B cell (primary cell): ENCODE results near the gene MAEA. TPM values are rescaled to one million over a fixed set of nuclear protein-coding genes. Genes with fewer than 3 reads are reported as not detected.
"Not testable (repeated sequence)": the region's sequence is repeated elsewhere in the genome, so short reads cannot be mapped to it uniquely, and the experiment has no call there.

Experiments
- ATAC-seq: fragments of 200-7000 bp; cut with Tn5 transposase; one replicate; pipeline ENCODE4 v1.10.0; 2021; ENCODE audit warnings: low read depth, mild to moderate bottlenecking, moderate number of reproducible peaks, moderate library complexity
- CTCF ChIA-PET: fragments of 350-600 bp; sonication (Branson Sonifier 250); formaldehyde crosslinking; loops from one replicate; lab custom pipeline; 2021; ENCODE audit warnings: antibody characterized with exemption, inconsistent platforms; lab: Charles Lee
- POLR2A ChIA-PET: fragments of 350-600 bp; sonication (Branson Sonifier 250); formaldehyde crosslinking; loops from one replicate; lab custom pipeline; 2021; ENCODE audit warnings: antibody characterized with exemption; lab: Charles Lee
- DNase-seq: peaks from one replicate; pipeline ENCODE4 v3.0.0; 2013
- H2AFZ ChIP-seq: 2 replicates; pipeline ENCODE4 v1.6.1; 2012; ENCODE audit warnings: mild to moderate bottlenecking, low read depth, low read length; ENCODE audit not compliant: insufficient read depth, poor library complexity, severe bottlenecking
- H3K27ac ChIP-seq, 2 donors: 1 replicate in 1 of 2; 2 replicates in 1 of 2; pipeline ENCODE4 v1.5.1; 2012 to 2013; ENCODE audit warnings: low read length in 2 of 2, mild to moderate bottlenecking in 2 of 2, moderate library complexity in 1 of 2
- H3K27me3 ChIP-seq, 4 experiments: fragments of 200-600 bp in 1 of 4; sonication (generic) in 1 of 4; replicated peaks in 1 of 4; 1 replicate in 2 of 4; 2 replicates in 2 of 4; pipeline versions ENCODE4 v1.6.1 to v1.7.0; 2013 to 2016; ENCODE audit warnings: low read length in 3 of 4, mild to moderate bottlenecking in 2 of 4, mixed read lengths in 1 of 4, moderate library complexity in 1 of 4; ENCODE audit not compliant: insufficient read depth in 4 of 4, control insufficient read depth in 3 of 4; ENCODE audit errors: control extremely low read depth in 1 of 4
- H3K36me3 ChIP-seq, 2 experiments: replicated peaks in 1 of 2; 1 replicate in 1 of 2; 2 replicates in 1 of 2; pipeline versions ENCODE4 v1.6.1 to v1.7.1; 2013; ENCODE audit warnings: low read length in 1 of 2; ENCODE audit not compliant: insufficient read depth in 2 of 2, control insufficient read depth in 1 of 2; ENCODE audit errors: control extremely low read depth in 1 of 2, extremely low read depth in 1 of 2
- H3K4me1 ChIP-seq, 2 donors: fragments of 200-600 bp in 1 of 2; sonication (generic) in 1 of 2; 1 replicate in 1 of 2; 2 replicates in 1 of 2; pipeline versions ENCODE4 v1.5.1 to v1.6.1; 2013 to 2017; ENCODE audit warnings: low read length in 2 of 2; ENCODE audit not compliant: control insufficient read depth in 2 of 2, insufficient read depth in 2 of 2
- H3K4me2 ChIP-seq: replicated peaks from 2 replicates; pipeline ENCODE3; 2012; ENCODE audit warnings: mild to moderate bottlenecking, low read depth, low read length; ENCODE audit not compliant: poor library complexity, severe bottlenecking
- H3K4me3 ChIP-seq, 5 experiments: fragments of 200-600 bp in 1 of 5; sonication (generic) in 1 of 5; 1 replicate in 3 of 5; 2 replicates in 2 of 5; pipeline versions ENCODE4 v1.5.1 to v1.7.0; 2011 to 2016; ENCODE audit warnings: low read length in 4 of 5, mild to moderate bottlenecking in 4 of 5, low read depth in 2 of 5, control low read depth in 1 of 5, moderate library complexity in 1 of 5; ENCODE audit not compliant: insufficient read depth in 1 of 5; ENCODE audit errors: control extremely low read depth in 1 of 5, extremely low read depth in 1 of 5
- H3K79me2 ChIP-seq: fragments of 200-600 bp; sonication (generic); one replicate; pipeline ENCODE4 v1.6.0; 2016; ENCODE audit warnings: low read length; ENCODE audit not compliant: control insufficient read depth, insufficient read depth
- H3K9ac ChIP-seq: fragments of 200-600 bp; sonication (generic); 2 replicates; pipeline ENCODE4 v1.6.1; 2017; ENCODE audit warnings: mild to moderate bottlenecking, low read length, moderate library complexity
- H3K9me3 ChIP-seq, 3 donors: one replicate each; pipeline versions ENCODE4 v1.6.1 to v1.7.1; 2013; ENCODE audit warnings: low read length in 2 of 3; ENCODE audit not compliant: control insufficient read depth in 2 of 3, insufficient read depth in 1 of 3; ENCODE audit errors: control extremely low read depth in 1 of 3
- H4K20me1 ChIP-seq: 2 replicates; pipeline ENCODE4 v1.6.0; 2012; ENCODE audit warnings: mild to moderate bottlenecking, low read length; ENCODE audit not compliant: insufficient read depth, control insufficient read depth, poor library complexity, severe bottlenecking
- H3K27ac Mint-ChIP-seq: one replicate; pipeline ENCODE4 v1.8.0; 2021; ENCODE audit warnings: mixed read lengths
- H3K27me3 Mint-ChIP-seq: one replicate; pipeline ENCODE4 v1.8.0; 2021; ENCODE audit warnings: mixed read lengths
- H3K4me1 Mint-ChIP-seq: one replicate; pipeline ENCODE4 v1.8.0; 2021; ENCODE audit warnings: mixed read lengths
- H3K4me3 Mint-ChIP-seq: one replicate; pipeline ENCODE4 v1.8.0; 2021; ENCODE audit warnings: mixed read lengths
- H3K9me3 Mint-ChIP-seq: one replicate; pipeline ENCODE4 v1.8.0; 2022; ENCODE audit warnings: mixed read lengths; ENCODE audit not compliant: insufficient read depth
- CTCF ChIP-seq: fragments of 200-600 bp; IDR thresholded peaks from one replicate; pipeline ENCODE4 v1.8.0; 2022; ENCODE audit warnings: antibody characterized with exemption, mild to moderate bottlenecking
- EZH2 ChIP-seq: IDR thresholded peaks from 2 replicates; pipeline ENCODE4 v1.6.1; 2012; ENCODE audit warnings: borderline replicate concordance, low read depth, mild to moderate bottlenecking, moderate library complexity, low read length; ENCODE audit not compliant: insufficient read depth, poor library complexity, severe bottlenecking
- WGBS: methylation state at CpG from one replicate; pipeline ENCODE4 v1.1.5; 2013; ENCODE audit warnings: missing lambda C conversion rate; ENCODE audit not compliant: insufficient coverage; 5-methylcytosine and 5-hydroxymethylcytosine counted together
- intact Hi-C: fragments of 100-400 bp; cut with micrococcal nuclease; formaldehyde crosslinking; loops from one replicate; pipeline ENCODE4 v1.10.0; 2022
- polyA plus RNA-seq: library from polyadenylated mRNA; depleted of rRNA; stranded (reverse); fragments of >200 nt; gene quantifications from 2 replicates; pipeline ENCODE4 v1.2.3, GENCODE V29; 2012
- total RNA-seq, 2 donors: library from RNA; stranded (reverse); fragments of 120-200 nt in 1 of 2; gene quantifications; 1 replicate in 1 of 2; 2 replicates in 1 of 2; pipeline versions ENCODE4 v1.2.3 to v1.2.4, GENCODE V29; 2013 to 2022

Gene MAEA
- total and polyA plus RNA-seq, 2 donors (not counting 1 experiment from before 2014, with no cell fraction given): 106 to 107 TPM

GRCh38 chr4:1370321-1371124, 80.8 kb downstream of the MAEA start:
- intact Hi-C loops: no loop called here
- Mint-ChIP-seq H3K27me3 (no peaks in the 10 kb centered on the region), H3K9me3 (no peaks in the 10 kb centered on the region), H3K4me1 (no peaks in the 10 kb centered on the region), H3K27ac (no peak overlapping the region), H3K4me3 (no peak overlapping the region)
- no peak overlapping the region for H2AFZ ChIP-seq
- no peaks in the 10 kb centered on the region for H3K79me2 ChIP-seq
- H3K4me2 ChIP-seq: no peak overlapping the region
- H3K9me3 ChIP-seq: peaks cover 0 to 4% (median 0%) of the 10 kb centered on the region in 3 donors
- no peaks in the 10 kb centered on the region for H4K20me1 ChIP-seq
- no peak overlapping the region for H3K27ac ChIP-seq
- no peak overlapping the region for H3K4me3 ChIP-seq
- CTCF ChIA-PET: no interaction called here
- 97% methylated on average over 27 of the region's 29 CpGs for WGBS
- POLR2A ChIA-PET: no interaction called here
- TF ChIP-seq EZH2: no peak
- H3K27me3 ChIP-seq: no peaks in the 10 kb centered on the region
- no peak overlapping the region for H3K9ac ChIP-seq
- peaks cover 0 to 13% of the 10 kb centered on the region in 2 experiments for H3K36me3 ChIP-seq
- ATAC-seq (no peak), DNase-seq (no peak)
- H3K4me1 ChIP-seq: no peaks in the 10 kb centered on the region

DNA sequence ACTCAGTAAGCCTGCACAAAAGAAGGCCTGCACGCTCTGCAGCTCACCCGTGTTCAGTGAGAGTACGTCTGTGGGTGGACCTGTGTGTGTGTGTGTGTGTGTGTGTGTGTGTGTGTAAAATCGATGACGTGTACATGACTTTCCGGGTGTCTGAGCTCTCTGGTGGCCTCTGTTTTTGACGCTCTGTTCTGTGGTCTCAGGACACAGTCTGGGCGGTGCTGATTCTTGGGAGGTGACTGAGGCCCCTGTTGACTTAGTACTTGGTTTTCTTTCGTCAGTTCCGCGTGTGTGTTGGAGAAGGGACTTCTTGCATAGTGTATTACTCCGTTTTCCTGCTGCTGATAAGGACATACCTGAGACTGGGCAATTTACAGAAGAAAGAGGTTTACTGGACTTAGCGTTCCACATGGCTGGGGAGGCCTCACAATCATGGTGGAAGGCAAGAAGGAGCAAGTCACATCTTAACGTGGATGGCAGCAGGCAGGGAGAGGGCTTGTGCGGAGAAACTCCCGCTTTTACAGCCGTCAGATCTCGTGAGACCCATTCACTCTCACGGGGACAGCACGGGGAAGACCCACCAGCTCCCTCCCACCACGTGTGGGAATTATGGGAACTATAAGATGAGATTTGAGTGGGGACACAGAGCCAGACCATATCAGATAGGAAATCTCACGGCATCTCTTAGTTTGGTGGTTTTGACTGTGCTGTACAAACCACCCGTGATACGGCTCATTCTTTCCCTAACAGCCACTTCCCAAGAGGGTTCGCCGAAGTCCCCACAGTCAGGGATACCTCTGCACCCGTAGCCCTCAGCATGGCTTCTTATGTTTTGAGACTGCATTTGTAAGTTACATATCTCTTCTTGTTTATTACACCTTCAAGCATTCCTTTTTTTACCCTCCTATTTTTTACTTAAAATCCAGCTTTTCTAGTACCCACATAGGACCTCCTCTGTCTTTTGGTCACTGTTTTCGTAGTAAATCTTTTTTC, 81.8 kb downstream of the MAEA start:
- no peak overlapping the region for H3K4me2 ChIP-seq
- H3K27me3 ChIP-seq: no peaks in the 10 kb centered on the region
- no peak for ATAC-seq
- H3K9ac ChIP-seq: no peak overlapping the region
- H3K4me1 Mint-ChIP-seq: no peaks in the 10 kb centered on the region
- no peaks in the 10 kb centered on the region for H3K4me1 ChIP-seq
- peaks cover 0 to 12% of the 10 kb centered on the region in 2 experiments for H3K36me3 ChIP-seq
- POLR2A ChIA-PET: no interaction called here
- CTCF ChIA-PET: no interaction called here
- WGBS: 95% methylated on average over 17 of the region's 28 CpGs
- H3K27ac ChIP-seq: no peak overlapping the region
- no peaks in the 10 kb centered on the region for H3K9me3 Mint-ChIP-seq
- H3K79me2 ChIP-seq: no peaks in the 10 kb centered on the region
- intact Hi-C loops: no loop called here
- no peak for DNase-seq
- no peaks in the 10 kb centered on the region for H3K27me3 Mint-ChIP-seq
- peaks cover 0 to 4% (median 0%) of the 10 kb centered on the region in 3 donors for H3K9me3 ChIP-seq
- H3K4me3 Mint-ChIP-seq: no peak overlapping the region
- no peak overlapping the region for H2AFZ ChIP-seq
- no peak overlapping the region for H3K4me3 ChIP-seq
- TF ChIP-seq CTCF (no peak), EZH2 (no peak)
- H4K20me1 ChIP-seq: no peaks in the 10 kb centered on the region
- H3K27ac Mint-ChIP-seq: no peak overlapping the region

DNA sequence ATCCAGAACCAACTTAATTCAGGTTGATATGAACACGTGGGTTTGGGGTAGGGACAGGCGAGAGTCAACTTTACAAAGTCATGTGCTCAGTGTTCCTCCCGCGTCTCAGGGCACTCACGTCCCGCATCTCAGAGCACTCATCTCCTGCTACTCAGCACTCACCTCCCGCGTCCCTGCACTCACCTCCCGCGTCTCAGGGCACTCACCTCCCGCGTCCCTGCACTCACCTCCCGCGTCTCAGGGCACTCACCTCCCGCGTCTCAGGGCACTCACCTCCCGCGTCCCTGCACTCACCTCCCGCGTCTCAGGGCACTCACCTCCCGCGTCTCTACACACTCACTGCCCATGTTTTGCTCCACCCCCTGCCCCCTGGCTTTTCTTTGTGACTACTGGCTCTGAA, 82.9 kb downstream of the MAEA start:
- H3K27ac ChIP-seq, H3K9me3 ChIP-seq, H3K79me2 ChIP-seq, H3K27me3 Mint-ChIP-seq, DNase-seq, ATAC-seq, H3K9me3 Mint-ChIP-seq, H3K4me1 Mint-ChIP-seq, H2AFZ ChIP-seq, intact Hi-C loops, H3K4me1 ChIP-seq, CTCF ChIA-PET, H3K4me3 Mint-ChIP-seq, H3K27me3 ChIP-seq, POLR2A ChIA-PET, H3K4me3 ChIP-seq, H3K27ac Mint-ChIP-seq, H3K4me2 ChIP-seq, H3K9ac ChIP-seq, H4K20me1 ChIP-seq: not testable (repeated sequence)
- WGBS: 87% methylated on average over 9 of the region's 22 CpGs
- H3K36me3 ChIP-seq: peaks cover 0 to 11% of the 10 kb centered on the region in 2 experiments
